CD14-positive monocyte (primary cell): ENCODE data around the gene CGREF1. TPM values are rescaled to one million over a fixed set of nuclear protein-coding genes. Genes with fewer than 3 reads are reported as not detected.

ENCODE experiments used
- DNase-seq, 3 donors: peaks; one replicate each; pipeline ENCODE4 v3.0.0-alpha.2; 2011 to 2022
- H2AFZ ChIP-seq: 2 replicates; pipeline ENCODE4 v1.6.0; 2012; ENCODE audit warnings: mild to moderate bottlenecking, low read depth, low read length, inconsistent platforms; ENCODE audit not compliant: insufficient read depth, poor library complexity, severe bottlenecking
- H3K27ac ChIP-seq, 2 donors: 1 replicate in 1 of 2; 2 replicates in 1 of 2; pipeline ENCODE4 v1.5.1; 2012 to 2013; ENCODE audit warnings: low read length in 2 of 2, control low read depth in 1 of 2, inconsistent platforms in 1 of 2, low read depth in 1 of 2, mild to moderate bottlenecking in 1 of 2
- H3K27me3 ChIP-seq, 2 donors: one replicate each; pipeline versions ENCODE4 v1.6.0 to v1.6.1; 2011 to 2013; ENCODE audit warnings: low read length in 2 of 2; ENCODE audit not compliant: control insufficient read depth in 2 of 2, insufficient read depth in 2 of 2
- H3K36me3 ChIP-seq, 2 donors: replicated peaks in 1 of 2; 1 replicate in 1 of 2; 2 replicates in 1 of 2; pipeline versions ENCODE4 v1.5.1 to v1.6.1; 2012 to 2013; ENCODE audit warnings: low read length in 2 of 2, control low read depth in 1 of 2, inconsistent platforms in 1 of 2, mild to moderate bottlenecking in 1 of 2; ENCODE audit not compliant: insufficient read depth in 2 of 2, control insufficient read depth in 1 of 2
- H3K4me1 ChIP-seq, 2 donors: 1 replicate in 1 of 2; 2 replicates in 1 of 2; pipeline versions ENCODE4 v1.5.1 to v1.6.1; 2012 to 2013; ENCODE audit warnings: low read length in 2 of 2, control low read depth in 1 of 2, inconsistent platforms in 1 of 2, mild to moderate bottlenecking in 1 of 2, moderate library complexity in 1 of 2; ENCODE audit not compliant: insufficient read depth in 2 of 2, control insufficient read depth in 1 of 2
- H3K4me2 ChIP-seq: replicated peaks from 2 replicates; pipeline ENCODE3; 2012; ENCODE audit warnings: low read length, moderate library complexity, mild to moderate bottlenecking; ENCODE audit not compliant: poor library complexity, severe bottlenecking; ENCODE audit errors: extremely low read depth
- H3K4me3 ChIP-seq, 3 experiments: fragments of 200-600 bp in 1 of 3; sonication (generic) in 1 of 3; replicated peaks in 1 of 3; 1 replicate in 2 of 3; 2 replicates in 1 of 3; pipeline ENCODE4 v1.5.1; 2011 to 2013; ENCODE audit warnings: low read length in 3 of 3, mild to moderate bottlenecking in 3 of 3, control low read depth in 2 of 3, low read depth in 2 of 3, inconsistent platforms in 1 of 3, moderate library complexity in 1 of 3
- H3K79me2 ChIP-seq: 2 replicates; pipeline ENCODE4 v1.6.0; 2012; ENCODE audit warnings: mild to moderate bottlenecking, control low read depth, inconsistent platforms, low read length, moderate library complexity; ENCODE audit not compliant: insufficient read depth
- H3K9ac ChIP-seq: 2 replicates; pipeline ENCODE4 v1.6.0; 2017; ENCODE audit warnings: low read length, mild to moderate bottlenecking; ENCODE audit not compliant: insufficient read depth, poor library complexity, severe bottlenecking
- H3K9me3 ChIP-seq, 2 donors: replicated peaks in 1 of 2; 1 replicate in 1 of 2; 2 replicates in 1 of 2; pipeline versions ENCODE4 v1.5.1 to v1.6.1; 2012 to 2013; ENCODE audit warnings: low read length in 2 of 2, control low read depth in 1 of 2; ENCODE audit not compliant: control insufficient read depth in 1 of 2, insufficient read depth in 1 of 2
- H4K20me1 ChIP-seq: 2 replicates; pipeline ENCODE4 v1.6.0; 2012; ENCODE audit warnings: mild to moderate bottlenecking, low read length, control low read depth, moderate library complexity; ENCODE audit not compliant: insufficient read depth
- H3K27ac Mint-ChIP-seq, 7 donors: one replicate each; pipeline ENCODE4 v1.8.0; 2020; ENCODE audit warnings: mild to moderate bottlenecking in 7 of 7, mixed read lengths in 7 of 7, moderate library complexity in 6 of 7, inconsistent platforms in 2 of 7
- H3K27me3 Mint-ChIP-seq, 3 donors: one replicate each; pipeline ENCODE4 v1.8.0; 2021 to 2022; ENCODE audit warnings: low read depth in 3 of 3, mild to moderate bottlenecking in 3 of 3, mixed read lengths in 3 of 3, moderate library complexity in 3 of 3, inconsistent platforms in 1 of 3
- H3K36me3 Mint-ChIP-seq, 2 donors: one replicate each; pipeline ENCODE4 v1.8.0; 2020; ENCODE audit warnings: mixed read lengths in 2 of 2, inconsistent platforms in 1 of 2, mild to moderate bottlenecking in 1 of 2
- H3K4me1 Mint-ChIP-seq: one replicate; pipeline ENCODE4 v1.8.0; 2020; ENCODE audit warnings: mild to moderate bottlenecking, mixed read lengths
- H3K4me3 Mint-ChIP-seq, 2 donors: one replicate each; pipeline ENCODE4 v1.8.0; 2020; ENCODE audit warnings: mild to moderate bottlenecking in 2 of 2, mixed read lengths in 2 of 2, moderate library complexity in 1 of 2
- H3K9me3 Mint-ChIP-seq, 7 donors: one replicate each; pipeline ENCODE4 v1.8.0; 2020 to 2022; ENCODE audit warnings: mixed read lengths in 7 of 7, mild to moderate bottlenecking in 6 of 7, moderate library complexity in 6 of 7, inconsistent platforms in 2 of 7
- CTCF ChIP-seq: fragments of 200-600 bp; IDR thresholded peaks from one replicate; pipeline ENCODE4 v1.8.0; 2022; ENCODE audit warnings: antibody characterized with exemption, mild to moderate bottlenecking
- WGBS: methylation state at CpG from one replicate; pipeline ENCODE4 v1.1.5; 2013; ENCODE audit warnings: missing lambda C conversion rate; ENCODE audit not compliant: insufficient coverage; 5-methylcytosine and 5-hydroxymethylcytosine counted together
- intact Hi-C, 2 donors: fragments of 100-400 bp; cut with micrococcal nuclease; formaldehyde crosslinking; loops; one replicate each; pipeline versions ENCODE4 v1.15.0 to v1.15.1; 2023
- polyA plus RNA-seq, 3 donors: library from polyadenylated mRNA; depleted of rRNA in 1 of 3; unstranded in 2 of 3; stranded (reverse) in 1 of 3; fragments of 300-500 nt in 2 of 3; fragments of >200 nt in 1 of 3; fragmentation: Illumina TruSeq in 2 of 3; gene quantifications; 1 replicate in 2 of 3; 2 replicates in 1 of 3; pipeline ENCODE4 v1.2.3, GENCODE V29; 2012 to 2021

Gene CGREF1
- polyA plus RNA-seq, 3 donors, result not detected

- Histone ChIP-seq H4K20me1 (no peaks in the 10 kb centered on the region), H2AFZ (peak overlapping the region; percentile 97), H3K4me1 (peaks cover 19 to 30% of the 10 kb centered on the region in 2 donors), H3K9me3 (no peaks in the 10 kb centered on the region), H3K4me3 (peak overlapping the region; percentile 59 to 85 (median 64)), H3K79me2 (no peaks in the 10 kb centered on the region), H3K9ac (peak overlapping the region; percentile 67), H3K27me3 (peaks cover 0 to 6% of the 10 kb centered on the region in 2 donors), H3K36me3 (peaks cover 8 to 25% of the 10 kb centered on the region in 2 donors), H3K27ac (peak overlapping the region in 1 of 2 donors; percentile 75), H3K4me2 (peak overlapping the region; percentile 90)
- intact Hi-C loops, result loop anchor here (5.0 kb wide), 1 partner anchor 35 kb away; the partner anchor contains the start of gene KHK (in 2 of the 2)
- TF ChIP-seq CTCF, result no peak
- WGBS, result 0% methylated on average over 8 of the region's 24 CpGs
- Mint-ChIP-seq H3K27ac (peak overlapping the region; percentile 28 to 74 (median 50)), H3K4me1 (peaks cover 19% of the 10 kb centered on the region), H3K4me3 (peak overlapping the region; percentile 91 to 97), H3K36me3 (peaks cover 15 to 28% of the 10 kb centered on the region in 2 donors), H3K9me3 (no peaks in the 10 kb centered on the region), H3K27me3 (peaks cover 5 to 15% (median 12%) of the 10 kb centered on the region in 3 donors)
- DNase-seq, result peak in 1 of 3 donors; percentile 16
Measured at GRCh38 chr2:27051902-27052645, 66.9 kb downstream of the CGREF1 start.

- intact Hi-C loops, result loop anchor here (5.0 kb wide), 1 partner anchor 36 kb away; the partner anchor contains the start of gene KHK (in 2 of the 2)
- peak within 1 kb of the TSS; percentile 67 for H3K9ac ChIP-seq
- peaks cover 19% of the 10 kb centered on the region for H3K4me1 Mint-ChIP-seq
Measured at GRCh38 chr2:27050996-27051901, 67.7 kb downstream of the CGREF1 start, which contains the start of gene AGBL5. AGBL5 (plus strand) TSS chr2:27051668; CDS start chr2:27052959, 1,291 bp downstream.

More at GRCh38 chr2:27050996-27051901, 67.7 kb downstream of the CGREF1 start, which contains the start of gene AGBL5:
- peaks cover 19 to 30% of the 10 kb centered on the region in 2 donors for H3K4me1 ChIP-seq
- H3K27ac ChIP-seq, result peak within 1 kb of the TSS; percentile 21 to 75
- peak; percentile 86 to 93 (median 90) for DNase-seq
- Mint-ChIP-seq H3K27ac (peak within 1 kb of the TSS; percentile 83 to 96 (median 94)), H3K9me3 (no peaks in the 10 kb centered on the region), H3K27me3 (peaks cover 5 to 15% (median 12%) of the 10 kb centered on the region in 3 donors), H3K4me3 (peak within 1 kb of the TSS; percentile 97), H3K36me3 (peaks cover 13 to 25% of the 10 kb centered on the region in 2 donors)
- TF ChIP-seq CTCF, result no peak
- no peaks in the 10 kb centered on the region for H3K79me2 ChIP-seq
- peak within 1 kb of the TSS; percentile 97 for H2AFZ ChIP-seq
- H3K9me3 ChIP-seq, result no peaks in the 10 kb centered on the region
- H3K4me3 ChIP-seq, result peak within 1 kb of the TSS; percentile 59 to 85 (median 64)
- under 1% methylated on average over 52 of the region's 67 CpGs for WGBS
- H3K4me2 ChIP-seq, result peak within 1 kb of the TSS; percentile 90
- H3K36me3 ChIP-seq, result peaks cover 8 to 22% of the 10 kb centered on the region in 2 donors
- H4K20me1 ChIP-seq, result no peaks in the 10 kb centered on the region
- peaks cover 0 to 6% of the 10 kb centered on the region in 2 donors for H3K27me3 ChIP-seq
